OCI-LY3 (cell line): ENCODE data around the gene ZNF827.

Source experiments
- H2AFZ ChIP-seq: fragments of 200-600, 300-600 bp; shearing (Covaris generic); 2 replicates; pipeline ENCODE4 v1.6.0; 2014; ENCODE audit warnings: antibody characterized with exemption, low read depth, low read length
- H3K27ac ChIP-seq: fragments of 200-600, 300-600 bp; sonication (generic); 2 replicates; pipeline ENCODE4 v1.5.1; 2014; ENCODE audit warnings: mild to moderate bottlenecking, low read length, moderate library complexity, mixed read lengths
- H3K27me3 ChIP-seq: fragments of 200-600, 300-600 bp; sonication (generic); 2 replicates; pipeline ENCODE4 v1.6.1; 2014; ENCODE audit warnings: low read depth, low read length, mixed read lengths
- H3K36me3 ChIP-seq: fragments of 200-600, 300-600 bp; sonication (generic); replicated peaks from 2 replicates; pipeline ENCODE3; 2014; ENCODE audit warnings: low read depth, low read length, mixed read lengths
- H3K4me1 ChIP-seq: fragments of 300-600, 200-600 bp; sonication (generic); 2 replicates; pipeline ENCODE4 v1.6.1; 2014; ENCODE audit warnings: low read length, mixed read lengths
- H3K4me2 ChIP-seq: fragments of 200-600, 300-600 bp; sonication (generic); 2 replicates; pipeline ENCODE4 v1.6.1; 2014; ENCODE audit warnings: low read length, mixed read lengths
- H3K4me3 ChIP-seq: fragments of 300-600, 200-600 bp; sonication (generic); 2 replicates; pipeline ENCODE4 v1.5.1; 2014; ENCODE audit warnings: antibody characterized with exemption, mild to moderate bottlenecking, low read length, moderate library complexity
- H3K79me2 ChIP-seq: fragments of 300-600, 200-600 bp; shearing (Covaris generic); 2 replicates; pipeline ENCODE4 v1.6.1; 2014; ENCODE audit warnings: mild to moderate bottlenecking, low read length, mixed read lengths
- H3K9ac ChIP-seq: fragments of 300-600, 200-600 bp; shearing (Covaris generic); 2 replicates; pipeline ENCODE4 v1.6.0; 2014; ENCODE audit warnings: mild to moderate bottlenecking, low read length, moderate library complexity
- H3K9me3 ChIP-seq: fragments of 200-600, 300-600 bp; shearing (Covaris generic); 2 replicates; pipeline ENCODE4 v1.6.1; 2014; ENCODE audit warnings: low read length, mixed read lengths; ENCODE audit not compliant: insufficient read depth
- H4K20me1 ChIP-seq: fragments of 200-600, 300-600 bp; sonication (generic); 2 replicates; pipeline ENCODE4 v1.6.1; 2016; ENCODE audit warnings: low read length, mixed read lengths; ENCODE audit not compliant: insufficient read depth
- EZH2phosphoT487 ChIP-seq: fragments of 200-600 bp; shearing (Covaris generic); IDR thresholded peaks from 2 replicates; pipeline ENCODE4 v1.6.1; 2018; ENCODE audit warnings: antibody characterized with exemption, mixed run types, low read depth
- TF ChIP-seq, protein P1 (sequence below): fragments of 200-600, 300-600 bp; sonication (generic); IDR thresholded peaks from 2 replicates; pipeline ENCODE4 v1.5.1; 2014; ENCODE audit warnings: antibody characterized with exemption, low read length, low read depth

The ZNF827 gene

DNA sequence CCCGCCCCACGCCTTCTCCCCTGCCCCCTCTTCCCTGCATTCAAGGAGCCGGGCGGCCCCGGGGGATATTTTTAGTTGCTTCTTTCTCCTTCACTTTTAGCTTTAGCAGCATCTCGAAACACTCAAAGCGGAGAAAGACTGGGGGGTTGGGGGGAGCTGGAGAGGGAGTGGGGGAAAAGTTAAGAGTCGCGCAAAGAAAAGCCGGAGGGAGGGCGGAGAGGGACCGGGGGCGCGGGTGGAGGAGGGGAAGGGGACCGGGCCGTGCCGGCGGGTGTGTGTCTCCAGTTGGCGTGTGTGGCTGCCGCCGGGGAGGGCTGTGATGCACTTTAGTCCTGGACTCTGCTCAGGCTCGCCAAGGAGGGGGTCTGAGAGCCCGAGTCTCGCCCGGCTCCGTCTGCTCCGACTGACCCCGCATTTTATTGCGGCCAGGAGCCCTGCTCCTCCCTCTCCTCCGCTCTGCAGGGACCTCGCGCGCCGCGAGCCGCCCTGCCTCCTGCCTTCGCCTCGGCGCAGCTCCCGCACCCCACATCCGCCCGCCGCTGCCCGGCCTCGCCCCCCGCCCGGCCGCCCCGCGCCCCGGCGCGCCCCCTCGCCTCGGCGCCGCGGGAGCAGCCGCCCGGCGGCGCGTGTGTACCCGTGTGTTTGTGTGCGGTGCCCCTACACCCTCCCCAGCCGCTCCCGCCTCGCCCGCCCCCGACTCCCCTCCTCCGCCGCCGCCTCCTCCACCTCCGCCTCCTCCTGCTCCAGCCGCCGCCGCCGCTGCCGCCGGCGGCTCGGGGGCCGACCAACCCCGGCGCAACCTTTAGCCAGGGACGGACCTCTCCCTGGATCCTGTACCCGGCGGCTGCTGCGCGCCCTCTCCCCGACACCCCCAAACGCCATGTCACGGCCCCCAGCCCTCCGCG lies 1.4 kb downstream of the ZNF827 start:
- H3K9ac ChIP-seq, result peak overlapping the region; percentile 97
- H3K27me3 ChIP-seq, result peaks cover 4% of the 10 kb centered on the region; the same call in 1 of the 2 replicates
- H2AFZ ChIP-seq, result peak overlapping the region; percentile 71; the same call in 1 of the 2 replicates
- H3K27ac ChIP-seq, result peak overlapping the region; percentile 74
- TF ChIP-seq, protein P1, sequence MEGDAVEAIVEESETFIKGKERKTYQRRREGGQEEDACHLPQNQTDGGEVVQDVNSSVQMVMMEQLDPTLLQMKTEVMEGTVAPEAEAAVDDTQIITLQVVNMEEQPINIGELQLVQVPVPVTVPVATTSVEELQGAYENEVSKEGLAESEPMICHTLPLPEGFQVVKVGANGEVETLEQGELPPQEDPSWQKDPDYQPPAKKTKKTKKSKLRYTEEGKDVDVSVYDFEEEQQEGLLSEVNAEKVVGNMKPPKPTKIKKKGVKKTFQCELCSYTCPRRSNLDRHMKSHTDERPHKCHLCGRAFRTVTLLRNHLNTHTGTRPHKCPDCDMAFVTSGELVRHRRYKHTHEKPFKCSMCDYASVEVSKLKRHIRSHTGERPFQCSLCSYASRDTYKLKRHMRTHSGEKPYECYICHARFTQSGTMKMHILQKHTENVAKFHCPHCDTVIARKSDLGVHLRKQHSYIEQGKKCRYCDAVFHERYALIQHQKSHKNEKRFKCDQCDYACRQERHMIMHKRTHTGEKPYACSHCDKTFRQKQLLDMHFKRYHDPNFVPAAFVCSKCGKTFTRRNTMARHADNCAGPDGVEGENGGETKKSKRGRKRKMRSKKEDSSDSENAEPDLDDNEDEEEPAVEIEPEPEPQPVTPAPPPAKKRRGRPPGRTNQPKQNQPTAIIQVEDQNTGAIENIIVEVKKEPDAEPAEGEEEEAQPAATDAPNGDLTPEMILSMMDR, result no peak
- no peak for TF ChIP-seq EZH2phosphoT487
- peak overlapping the region; percentile 87 for H3K4me3 ChIP-seq
- peaks cover 10% of the 10 kb centered on the region for H4K20me1 ChIP-seq
- peaks cover 59% of the 10 kb centered on the region for H3K79me2 ChIP-seq
- peaks cover 36% of the 10 kb centered on the region for H3K4me1 ChIP-seq
- peak overlapping the region; percentile 75 for H3K4me2 ChIP-seq
- peaks cover 5% of the 10 kb centered on the region for H3K36me3 ChIP-seq
- no peaks in the 10 kb centered on the region for H3K9me3 ChIP-seq

DNA sequence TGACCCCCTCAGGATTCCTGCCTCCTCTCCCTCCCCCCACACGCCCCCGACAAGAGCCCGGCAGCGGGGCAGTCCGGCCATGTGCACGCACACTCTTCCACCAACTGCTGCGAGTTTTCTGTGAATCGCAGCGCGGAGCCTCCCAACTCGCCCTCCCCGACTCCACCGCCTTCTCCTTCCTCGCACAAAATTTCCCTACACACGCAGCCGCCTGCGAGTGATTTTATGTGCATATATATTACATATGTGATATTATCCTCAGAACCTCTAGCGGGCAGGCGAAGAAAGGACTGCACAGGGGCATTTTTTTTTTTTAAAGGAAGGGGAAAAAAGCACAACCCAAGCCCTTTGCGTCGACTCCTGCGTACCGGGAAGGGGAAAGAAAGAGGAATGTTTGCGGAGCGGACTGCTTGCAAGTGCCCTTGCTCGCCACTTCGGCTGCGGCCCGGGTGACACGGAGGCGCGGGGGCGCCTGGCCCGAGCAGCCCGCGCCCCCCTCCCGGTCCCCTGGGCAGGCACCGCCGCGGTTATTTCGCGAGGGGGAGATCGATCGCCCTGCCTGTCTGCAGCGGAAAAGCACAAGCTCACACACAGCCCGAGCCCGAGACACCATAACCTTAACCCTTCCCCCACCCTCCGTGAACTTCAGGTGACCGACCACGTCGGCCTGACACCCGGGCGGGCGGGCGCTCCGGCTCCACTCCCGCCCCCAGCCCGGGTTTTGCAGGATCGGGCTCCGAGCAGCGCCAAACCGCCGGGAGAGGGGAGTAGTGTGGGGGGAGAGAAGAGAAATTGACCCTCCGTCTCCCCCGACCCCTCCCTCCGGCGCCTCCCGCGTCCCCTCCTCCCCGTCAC lies 2.3 kb downstream of the ZNF827 start:
- peaks cover 67% of the 10 kb centered on the region for H3K79me2 ChIP-seq
- H3K9ac ChIP-seq, result peak overlapping the region; percentile 97
- peaks cover 36% of the 10 kb centered on the region for H3K4me1 ChIP-seq
- TF ChIP-seq, protein P1, result peak; percentile 45
- TF ChIP-seq EZH2phosphoT487, result no peak
- peaks cover 4% of the 10 kb centered on the region; the same call in 1 of the 2 replicates for H3K27me3 ChIP-seq
- H3K4me3 ChIP-seq, result peak overlapping the region; percentile 87
- peaks cover 5% of the 10 kb centered on the region for H3K36me3 ChIP-seq
- no peaks in the 10 kb centered on the region for H3K9me3 ChIP-seq
- H2AFZ ChIP-seq, result 0 out of 2 replicates have a peak overlapping the region, but pooled peaks have one; percentile 26
- peaks cover 19% of the 10 kb centered on the region for H4K20me1 ChIP-seq
- H3K27ac ChIP-seq, result peak overlapping the region; percentile 74
- H3K4me2 ChIP-seq, result peak overlapping the region; percentile 75

DNA sequence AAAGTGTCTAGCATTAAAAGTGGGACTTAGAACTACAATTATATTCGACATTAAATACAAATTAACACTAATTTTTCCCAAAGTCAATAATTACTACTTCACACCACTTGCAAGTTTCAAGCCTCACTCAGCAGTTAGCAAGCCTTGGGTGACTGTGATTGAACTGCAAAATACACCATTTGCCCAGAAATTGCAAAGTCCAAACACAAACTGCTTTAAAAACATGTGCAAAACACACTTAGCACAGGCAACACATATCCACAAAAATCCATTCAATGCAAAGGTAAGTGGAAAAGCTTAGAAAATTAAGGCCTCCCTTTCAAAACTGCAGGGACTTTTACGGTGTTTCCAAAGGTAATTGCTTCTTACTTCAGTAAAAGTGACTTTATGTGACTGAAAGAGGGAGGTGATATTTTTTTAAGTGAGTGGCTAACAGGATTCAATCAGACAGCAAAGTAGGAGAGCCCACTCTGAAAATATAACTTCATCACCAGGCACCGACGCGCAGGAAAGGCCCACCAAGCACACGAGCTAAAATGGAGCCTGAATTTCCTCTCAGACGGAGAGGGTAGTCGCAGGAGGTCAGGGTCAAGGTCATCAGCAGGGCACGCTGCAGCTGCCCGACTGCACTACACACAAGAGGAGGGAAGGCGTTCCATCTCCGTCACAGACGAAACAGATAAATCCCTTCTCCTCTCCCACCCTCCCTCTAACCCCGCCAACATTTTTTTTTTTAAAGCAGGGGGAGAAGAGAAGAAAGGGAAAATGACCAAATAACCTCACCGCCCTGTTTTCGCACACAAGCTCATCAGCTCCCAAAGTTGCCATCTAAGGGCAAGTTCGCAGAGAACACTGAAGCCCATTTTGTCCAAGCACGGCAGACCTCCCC lies 3.1 kb downstream of the ZNF827 start:
- peaks cover 5% of the 10 kb centered on the region for H3K36me3 ChIP-seq
- peaks cover 76% of the 10 kb centered on the region for H3K79me2 ChIP-seq
- H3K4me3 ChIP-seq, result peak overlapping the region; percentile 87
- no peaks in the 10 kb centered on the region for H3K9me3 ChIP-seq
- H3K9ac ChIP-seq, result peak overlapping the region; percentile 97
- H3K27ac ChIP-seq, result peak overlapping the region; percentile 74
- TF ChIP-seq, protein P1, result no peak
- TF ChIP-seq EZH2phosphoT487, result no peak
- H2AFZ ChIP-seq, result 0 out of 2 replicates have a peak overlapping the region, but pooled peaks have one; percentile 26
- H4K20me1 ChIP-seq, result peaks cover 28% of the 10 kb centered on the region
- peaks cover 4% of the 10 kb centered on the region; the same call in 1 of the 2 replicates for H3K27me3 ChIP-seq
- H3K4me2 ChIP-seq, result peak overlapping the region; percentile 75
- peaks cover 36% of the 10 kb centered on the region for H3K4me1 ChIP-seq
